ENCODE results near the gene DAZAP1.

Gene DAZAP1
- 125 to 183 reads per million in 2 donors for total RNA-seq

- DNase-seq: peak in 4 of 5 experiments; percentile 21 to 44 (median 29)
Measured at GRCh38 chr19:1407528-1408299, at the start of gene DAZAP1. TSS of gene DAZAP1 (plus strand) at chr19:1407586. CDS start at chr19:1407774, 188 bp downstream.

- no peak for DNase-seq
Measured at GRCh38 chr19:1360126-1360817, 47.1 kb upstream of the DAZAP1 start.

GRCh38 chr19:1360818-1361461 lies 46.4 kb upstream of the DAZAP1 start:
- no peak for DNase-seq

- DNase-seq: no peak
Measured at GRCh38 chr19:1361601-1362386, 45.6 kb upstream of the DAZAP1 start.

- no peak for DNase-seq
Measured at GRCh38 chr19:1362387-1363257, 44.8 kb upstream of the DAZAP1 start.

- peak in 2 of 5 experiments; percentile 38 to 41 for DNase-seq
Measured at GRCh38 chr19:1363599-1363998, 43.8 kb upstream of the DAZAP1 start.

GRCh38 chr19:1364070-1364704 lies 43.2 kb upstream of the DAZAP1 start:
- no peak for DNase-seq

- DNase-seq: no peak
Measured at GRCh38 chr19:1365319-1366269, 41.8 kb upstream of the DAZAP1 start.

- no peak for DNase-seq
Measured at GRCh38 chr19:1366296-1366695, 41.1 kb upstream of the DAZAP1 start.

- DNase-seq: no peak
Measured at GRCh38 chr19:1366899-1367870, 40.2 kb upstream of the DAZAP1 start.

GRCh38 chr19:1369214-1369805 lies 38.1 kb upstream of the DAZAP1 start:
- no peak for DNase-seq

- DNase-seq: no peak
Measured at GRCh38 chr19:1370579-1371361, 36.6 kb upstream of the DAZAP1 start.

GRCh38 chr19:1373042-1373533 lies 34.3 kb upstream of the DAZAP1 start:
- no peak for DNase-seq

GRCh38 chr19:1373534-1374249 lies 33.7 kb upstream of the DAZAP1 start:
- no peak for DNase-seq

GRCh38 chr19:1374250-1374577 lies 33.2 kb upstream of the DAZAP1 start:
- DNase-seq: no peak

GRCh38 chr19:1376415-1376805 lies 31.0 kb upstream of the DAZAP1 start:
- no peak for DNase-seq
